GM21528 (cell line): ENCODE data around the gene C16orf78.

Experiments
- ATAC-seq: cut with Tn5 transposase; IDR thresholded peaks from one replicate; pipeline ENCODE4 v1.9.1; 2021; ENCODE audit warnings: mild to moderate bottlenecking, moderate library complexity; ENCODE audit not compliant: unreplicated experiment, low FRiP score

The C16orf78 gene

DNA sequence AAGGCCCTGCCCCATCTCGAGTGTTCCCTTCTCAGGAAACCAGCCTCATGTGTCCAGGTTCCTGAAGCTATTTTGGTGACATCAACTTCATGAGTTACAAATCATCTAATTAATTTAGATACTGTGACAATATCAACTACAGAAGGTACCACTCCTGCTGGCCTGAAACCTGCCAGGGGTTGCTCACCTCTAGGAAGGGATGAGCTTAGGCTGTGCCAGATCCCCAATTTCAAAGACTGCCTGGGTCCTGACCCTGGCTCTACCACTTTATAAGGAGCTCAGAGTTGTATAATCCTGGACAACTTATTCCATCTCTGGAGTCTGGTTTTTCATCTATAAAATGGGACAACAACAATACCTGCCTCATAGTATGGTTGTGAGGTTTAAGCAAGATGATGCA lies 5.2 kb downstream of the C16orf78 start:
- no peak for ATAC-seq

- ATAC-seq: no peak
These were observed 9.3 kb downstream of the C16orf78 start for GRCh38 chr16:49382916-49383315.

- no peak for ATAC-seq
These were observed 21.4 kb downstream of the C16orf78 start for GRCh38 chr16:49395021-49395420.

DNA sequence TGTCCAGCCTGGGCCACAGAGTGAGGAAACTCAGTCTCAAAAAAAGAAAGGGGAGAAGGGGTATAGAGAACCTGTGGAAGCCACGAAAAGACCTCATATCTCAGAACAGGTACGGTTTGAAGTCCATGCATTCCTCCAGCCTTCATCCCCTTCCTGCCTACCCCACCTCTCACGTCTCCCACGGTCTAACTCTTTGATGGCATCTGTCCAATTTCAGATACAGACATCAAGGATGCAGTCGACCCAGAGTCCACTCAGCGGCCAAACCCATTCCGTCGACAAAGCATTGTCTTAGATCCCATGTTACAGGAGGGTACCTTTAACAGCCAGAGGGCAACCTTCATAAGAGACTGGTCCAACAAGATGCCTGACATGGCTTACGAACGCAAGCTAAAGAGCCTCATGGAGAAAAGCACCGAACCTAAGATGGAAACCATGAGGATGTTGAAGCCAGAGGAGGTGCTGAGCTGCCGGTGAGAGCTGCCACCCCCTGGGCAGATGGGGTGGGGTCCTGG lies 22.7 kb downstream of the C16orf78 start:
- no peak for ATAC-seq

GRCh38 chr16:49398761-49399160 lies 25.2 kb downstream of the C16orf78 start:
- no peak for ATAC-seq

DNA sequence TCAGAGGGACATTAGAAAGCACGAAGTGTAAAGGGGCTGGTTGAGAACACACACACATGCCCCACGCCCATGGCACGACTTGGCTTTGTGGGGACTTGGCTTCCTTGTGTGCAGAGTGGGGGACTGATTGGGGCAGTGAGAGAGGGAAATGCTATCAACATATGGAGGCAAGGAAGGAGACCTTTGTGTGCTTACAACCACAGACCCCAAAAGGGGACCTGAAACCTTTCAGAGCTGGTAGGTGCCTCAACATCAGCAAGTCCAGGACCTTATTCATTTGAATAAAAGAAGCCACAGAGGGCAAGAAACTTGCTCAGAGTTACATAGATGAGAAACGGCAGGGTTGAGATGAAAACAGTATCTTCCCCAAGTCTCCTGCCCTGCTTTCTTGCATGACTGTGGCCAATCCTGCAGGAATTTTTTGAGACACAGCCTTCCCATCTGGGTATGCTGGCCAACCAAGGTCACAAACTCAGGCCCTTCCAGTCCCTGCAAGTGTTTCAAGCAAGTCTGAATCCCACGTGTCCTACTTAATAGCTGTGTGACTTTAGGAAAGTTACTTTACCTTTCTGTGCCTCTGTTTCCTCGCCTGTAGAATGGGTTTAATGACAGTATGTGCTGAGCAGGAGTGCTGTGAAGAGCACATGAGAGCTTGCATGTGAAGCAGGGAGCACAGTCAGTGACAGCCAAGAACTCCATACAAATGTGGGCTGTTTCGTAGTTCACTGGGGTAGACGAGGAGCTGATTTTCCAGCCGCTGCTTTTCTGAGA lies 26.2 kb downstream of the C16orf78 start:
- ATAC-seq: peak; percentile 98

GRCh38 chr16:49400611-49401010 lies 27.0 kb downstream of the C16orf78 start:
- no peak for ATAC-seq

DNA sequence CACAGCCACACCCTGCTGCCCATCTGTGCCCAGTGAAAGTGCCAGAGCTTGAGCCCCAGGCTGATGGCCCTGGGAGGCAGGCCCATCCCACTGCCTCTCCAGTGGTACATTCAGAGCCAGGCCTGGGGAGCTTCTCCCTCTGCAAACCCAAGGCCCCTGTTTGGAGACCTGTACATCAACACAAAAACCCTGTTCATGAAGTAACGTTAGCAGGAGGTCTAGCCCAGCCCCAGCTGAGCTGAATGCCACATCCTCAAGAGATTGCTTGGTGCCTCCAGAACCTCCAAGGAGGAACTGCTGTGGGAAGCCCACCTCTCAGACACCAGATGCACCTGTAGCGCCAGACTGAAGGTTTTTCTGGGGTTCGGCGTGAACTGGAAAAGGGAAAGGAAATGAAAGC lies 31.5 kb downstream of the C16orf78 start:
- ATAC-seq: no peak

GRCh38 chr16:49405530-49405929 lies 31.9 kb downstream of the C16orf78 start:
- ATAC-seq: no peak

DNA sequence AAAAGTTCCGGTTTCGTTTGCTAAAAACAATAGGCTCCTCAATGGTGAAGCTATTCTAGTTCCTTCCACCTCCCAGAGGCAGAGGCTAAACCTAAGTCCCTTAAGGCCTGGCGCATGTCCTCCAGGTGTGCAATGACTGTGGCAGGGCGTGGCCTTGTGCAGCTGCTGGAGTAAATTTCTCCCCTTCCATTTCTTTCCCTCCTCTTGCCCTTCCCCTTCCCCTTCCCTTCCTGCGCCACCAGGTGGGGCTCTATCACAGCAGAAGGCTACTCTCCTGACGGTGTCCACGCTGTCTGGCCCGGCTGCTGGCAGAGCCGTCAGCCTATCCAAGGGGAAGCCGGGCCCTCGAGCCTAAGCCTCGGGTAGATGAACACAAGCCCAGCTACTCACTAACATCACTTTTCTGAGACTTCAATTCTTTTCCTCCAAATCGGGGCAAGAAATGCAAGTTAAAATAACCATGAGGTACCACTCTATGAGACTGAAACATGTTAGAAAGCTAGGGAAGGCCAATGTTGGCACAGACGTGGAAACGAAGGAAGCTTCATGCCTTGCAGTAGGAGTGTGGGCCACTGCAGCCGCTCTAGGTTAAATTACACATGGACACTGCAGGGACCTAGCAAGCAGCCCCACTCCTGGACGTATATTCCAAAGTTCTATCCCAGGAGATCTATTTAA lies 34.4 kb downstream of the C16orf78 start:
- ATAC-seq: peak; percentile 93

GRCh38 chr16:49409121-49409520 lies 35.5 kb downstream of the C16orf78 start:
- no peak for ATAC-seq

GRCh38 chr16:49410226-49410625 lies 36.6 kb downstream of the C16orf78 start:
- no peak for ATAC-seq

DNA sequence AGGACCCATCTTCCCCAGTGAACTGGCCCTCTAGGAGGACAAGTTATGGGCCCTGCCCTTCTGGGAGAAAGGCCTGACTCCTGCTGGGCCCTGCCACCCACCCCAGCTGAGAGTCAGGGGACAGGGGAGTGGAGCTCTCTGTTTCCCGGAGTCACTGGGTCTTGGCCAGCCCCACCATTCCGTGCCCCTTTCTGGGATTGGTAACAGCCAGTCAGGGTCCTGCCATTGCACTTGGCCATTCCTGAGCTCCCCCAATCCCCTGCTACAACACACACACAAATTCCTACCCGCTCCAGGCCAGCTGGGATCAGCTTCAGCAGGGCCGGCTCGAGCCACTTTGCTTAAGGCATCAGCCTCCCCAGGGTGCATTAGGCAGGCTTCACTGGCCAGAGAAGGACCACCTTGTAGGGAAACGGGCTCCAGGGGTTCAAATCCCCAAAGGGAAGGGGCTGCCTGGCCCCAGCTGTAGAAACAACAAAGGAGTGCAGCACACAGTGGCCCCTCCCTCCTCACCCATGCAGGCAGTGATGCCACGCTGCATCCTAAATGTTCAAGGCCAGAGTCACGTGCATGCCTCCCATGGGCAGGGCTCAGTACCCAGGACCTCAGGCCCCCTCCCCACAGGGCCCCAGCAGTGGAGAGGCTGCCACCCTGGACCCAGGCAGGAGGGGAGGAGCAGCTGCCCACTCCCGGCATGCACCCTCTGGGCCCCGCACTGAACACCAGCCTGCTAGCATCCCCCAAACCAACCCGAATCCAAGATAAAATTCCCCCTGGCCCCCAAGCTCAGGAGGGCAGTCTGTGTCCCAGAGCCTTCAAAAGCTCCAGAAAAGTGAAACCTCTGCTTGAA lies 37.7 kb downstream of the C16orf78 start:
- no peak for ATAC-seq

- no peak for ATAC-seq
These were observed 41.1 kb downstream of the C16orf78 start for GRCh38 chr16:49414671-49415070.

GRCh38 chr16:49415083-49415482 lies 41.5 kb downstream of the C16orf78 start:
- ATAC-seq: no peak

- no peak for ATAC-seq
These were observed 42.5 kb downstream of the C16orf78 start for GRCh38 chr16:49416001-49416675.

DNA sequence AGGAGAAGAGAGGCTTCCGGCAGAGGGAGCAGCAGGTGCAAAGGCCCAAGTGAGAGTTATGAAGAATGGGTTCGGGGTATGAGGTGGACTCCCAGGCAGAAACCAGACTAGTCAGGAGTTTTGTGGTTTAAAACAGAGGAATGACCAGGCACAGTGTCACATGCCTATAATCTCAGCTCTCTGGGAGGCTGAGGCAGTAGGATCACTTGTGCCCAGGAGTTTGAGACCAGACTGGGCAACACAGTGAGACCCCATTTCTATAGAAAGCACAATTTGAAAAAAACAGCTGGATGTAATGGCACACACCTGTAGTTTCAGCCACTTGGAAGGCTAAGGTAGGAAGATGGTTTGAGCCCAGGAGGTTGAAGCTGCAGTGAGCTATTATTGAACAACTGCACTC lies 43.8 kb downstream of the C16orf78 start:
- ATAC-seq: no peak

DNA sequence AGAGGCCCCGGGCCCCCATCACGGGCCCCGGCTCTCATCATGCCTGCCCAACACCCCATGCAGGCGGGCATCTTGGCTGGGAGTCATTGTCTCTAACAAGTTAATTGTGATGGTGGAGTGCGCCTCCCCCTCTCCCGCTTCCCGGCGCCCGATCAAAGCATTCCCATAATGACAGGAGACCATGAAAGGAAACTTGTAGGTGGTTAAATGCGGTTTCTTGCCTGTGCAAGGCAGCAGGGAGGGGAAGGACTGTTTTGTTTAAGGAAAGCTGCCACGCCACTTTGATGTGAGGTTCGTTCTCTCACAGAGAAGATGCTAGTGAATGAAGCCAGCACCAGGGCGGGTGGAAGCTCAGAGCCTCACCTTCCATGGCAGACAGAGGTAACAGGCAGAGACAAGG lies 45.4 kb downstream of the C16orf78 start:
- no peak for ATAC-seq

DNA sequence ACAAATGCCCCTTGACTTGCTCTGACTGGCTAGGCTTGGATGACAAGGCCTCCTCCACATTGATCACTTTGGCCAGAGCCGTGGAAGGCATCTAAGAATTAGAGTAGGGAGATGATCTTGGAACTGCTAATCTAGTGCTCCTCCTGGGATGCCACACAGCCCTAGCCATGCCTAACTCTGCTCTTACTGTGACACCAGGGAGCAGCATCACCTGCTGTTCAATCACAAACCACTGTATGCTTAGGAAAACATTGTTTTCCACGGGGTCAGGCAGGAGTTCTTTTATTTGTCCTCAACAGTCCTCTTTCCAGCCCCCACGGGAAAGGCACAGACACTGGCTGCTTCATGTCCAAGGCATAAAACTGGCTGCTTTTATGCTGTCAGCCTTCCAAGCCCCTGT lies 46.3 kb downstream of the C16orf78 start:
- no peak for ATAC-seq

DNA sequence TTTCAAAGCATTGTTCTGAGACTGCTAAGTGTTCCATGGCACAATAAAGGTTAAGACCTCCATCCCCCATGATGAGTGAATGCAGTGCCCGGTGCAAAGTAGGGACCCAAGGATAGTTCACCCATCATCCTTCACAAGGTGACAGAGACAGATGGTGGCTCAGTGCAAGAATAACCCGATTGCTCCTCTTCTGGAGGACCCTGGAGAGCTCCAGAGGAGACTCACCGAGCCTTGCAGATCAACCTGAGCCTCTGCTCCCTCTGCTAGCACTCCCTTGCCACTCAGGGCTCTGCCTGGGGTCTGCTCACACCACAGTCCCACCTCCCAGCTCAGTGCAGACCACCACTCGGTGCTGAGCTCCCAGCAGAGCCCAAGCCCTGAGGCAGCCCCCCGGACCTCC lies 49.3 kb downstream of the C16orf78 start:
- no peak for ATAC-seq
